CD4-positive, alpha-beta memory T cell (primary cell): ENCODE results near the gene RNASE13. TPM values are rescaled to one million over a fixed set of nuclear protein-coding genes. Genes with fewer than 3 reads are reported as not detected.

ENCODE experiments used
- microRNA-seq: library from miRNA; unstranded; fragments of <30 nt; microRNA quantifications from one replicate; pipeline ENCODE4 v1.2.0, GENCODE V29; 2021; ENCODE audit warnings: borderline replicate concordance, borderline number of aligned reads, borderline microRNAs expressed, mixed read lengths
- polyA plus RNA-seq, 2 donors: library from polyadenylated mRNA; unstranded; fragments of 300-500 nt; fragmentation: Illumina TruSeq; gene quantifications; one replicate each; pipeline ENCODE4 v1.2.3, GENCODE V29; 2021
- total RNA-seq, 2 experiments: library from RNA; stranded (reverse); gene quantifications; one replicate each; pipeline ENCODE4 v1.2.3, GENCODE V29; 2021

RNASE13 gene
- total and polyA plus RNA-seq, 4 experiments from 2014 or later: not detected

Small RNA genes lying within 50 kb of the gene (microRNA-seq; reads per million reads assigned to microRNA genes)
- not detected for gene MIR6717

Other genes with a start within 250 kb of the RNASE13 start
- 1 to 10 TPM; 4.9 to 5.3 TPM for gene RNASE1, start 232.0 kb downstream of the RNASE13 start, total RNA-seq
- not detected for gene RNASE1, start 232.0 kb downstream of the RNASE13 start, polyA plus RNA-seq
- not detected for gene RNASE3, start 143.4 kb downstream of the RNASE13 start, total RNA-seq
- not detected for gene RNASE3, start 143.4 kb downstream of the RNASE13 start, polyA plus RNA-seq
- not detected for gene RNASE2, start 79.3 kb downstream of the RNASE13 start, total RNA-seq
- gene RNASE2, start 79.3 kb downstream of the RNASE13 start, polyA plus RNA-seq: not detected
- 100 to 1,000 TPM; 119 to 125 TPM for gene METTL17, start 44.8 kb downstream of the RNASE13 start, total RNA-seq
- gene METTL17, start 44.8 kb downstream of the RNASE13 start, polyA plus RNA-seq: 10 to 100 TPM; 36.9 to 42.0 TPM
- gene SLC39A2, start 35.5 kb downstream of the RNASE13 start, total RNA-seq: under 1 TPM in 1 of 2 experiments, not detected in 1; 0.67 TPM
- not detected for gene SLC39A2, start 35.5 kb downstream of the RNASE13 start, polyA plus RNA-seq
- 10 to 100 TPM; 31.9 to 32.4 TPM for gene NDRG2, start 9.7 kb downstream of the RNASE13 start, total RNA-seq
- 10 to 100 TPM; 26.9 to 34.5 TPM for gene NDRG2, start 9.7 kb downstream of the RNASE13 start, polyA plus RNA-seq
- gene TPPP2, start 4.6 kb downstream of the RNASE13 start, total RNA-seq: not detected
- not detected for gene TPPP2, start 4.6 kb downstream of the RNASE13 start, polyA plus RNA-seq
- gene RNASE7, start 7.6 kb upstream of the RNASE13 start, total RNA-seq: not detected
- gene RNASE7, start 7.6 kb upstream of the RNASE13 start, polyA plus RNA-seq: not detected
- not detected for gene RNASE8, start 23.0 kb upstream of the RNASE13 start, total RNA-seq
- not detected for gene RNASE8, start 23.0 kb upstream of the RNASE13 start, polyA plus RNA-seq
- under 1 TPM; 0.42 to 0.49 TPM for gene ARHGEF40, start 35.5 kb upstream of the RNASE13 start, total RNA-seq
- gene ARHGEF40, start 35.5 kb upstream of the RNASE13 start, polyA plus RNA-seq: under 1 TPM; 0.52 to 0.66 TPM
- gene ZNF219, start 63.8 kb upstream of the RNASE13 start, total RNA-seq: 1 to 10 TPM; 7.6 to 8.0 TPM
- 1 to 10 TPM in 1 of 2 donors, under 1 TPM in 1; 0.80 to 3.0 TPM for gene ZNF219, start 63.8 kb upstream of the RNASE13 start, polyA plus RNA-seq
- not detected for gene TMEM253, start 66.3 kb upstream of the RNASE13 start, total RNA-seq
- gene TMEM253, start 66.3 kb upstream of the RNASE13 start, polyA plus RNA-seq: not detected
- not detected for gene OR5AU1, start 121.3 kb upstream of the RNASE13 start, total RNA-seq
- not detected for gene OR5AU1, start 121.3 kb upstream of the RNASE13 start, polyA plus RNA-seq
- gene HNRNPC, start 234.6 kb upstream of the RNASE13 start, total RNA-seq: 100 to 1,000 TPM; 538 to 539 TPM
- gene HNRNPC, start 234.6 kb upstream of the RNASE13 start, polyA plus RNA-seq: 1,000 to 10,000 TPM in 1 of 2 donors, 100 to 1,000 TPM in 1; 705 to 1,178 TPM
- under 1 TPM in 1 of 2 experiments, not detected in 1; 0.47 TPM for gene RPGRIP1, start 245.3 kb upstream of the RNASE13 start, total RNA-seq
- gene RPGRIP1, start 245.3 kb upstream of the RNASE13 start, polyA plus RNA-seq: not detected